TTC549 (cell line): ENCODE measurements around the gene PYDC1.
"Not testable (repeated sequence)": the region's sequence is repeated elsewhere in the genome, so short reads cannot be mapped to it uniquely, and the experiment has no call there.

Source experiments
- FAIRE-seq: peaks from 2 replicates; lab custom pipeline; 2012; peaks lifted over from hg19 to GRCh38; lab: Jason Lieb, UNC

PYDC1 gene

DNA sequence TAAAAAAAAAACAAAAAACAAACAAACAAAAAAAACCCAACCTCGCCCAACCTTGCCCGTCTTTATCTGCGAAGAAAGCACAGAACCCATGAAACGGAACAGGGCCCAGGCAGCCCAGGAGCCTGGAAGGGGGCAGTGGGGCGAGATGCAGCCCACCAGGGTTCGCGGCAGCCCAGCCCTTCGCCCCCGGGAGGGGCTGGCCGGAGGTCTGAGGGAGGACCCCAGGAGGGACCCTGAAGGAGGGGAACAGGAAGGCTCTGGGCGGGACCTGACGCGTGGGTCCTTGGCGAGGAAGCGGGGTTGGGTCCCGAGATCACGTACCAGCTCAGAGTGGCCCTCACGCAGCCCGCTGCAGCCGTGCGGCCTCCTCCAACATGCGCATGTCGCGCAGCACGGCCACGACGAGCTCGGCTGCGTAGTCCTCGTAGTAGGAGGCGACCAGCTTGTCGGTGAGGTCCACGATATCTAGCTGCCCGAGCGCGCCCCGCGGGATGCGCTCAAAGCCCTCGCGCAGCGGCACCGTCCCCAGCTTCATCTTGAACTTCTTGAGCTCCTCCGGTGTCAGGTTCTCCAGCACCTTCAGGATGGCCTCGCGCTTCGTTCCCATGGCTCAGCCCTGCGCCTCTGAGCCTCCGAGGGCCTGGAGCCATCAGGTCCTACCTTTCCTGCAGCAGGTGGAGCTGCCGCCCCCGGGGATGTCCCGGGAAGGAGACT is at the start of gene PYDC1:
TSS of gene PYDC1 (minus strand) at position 714 of the 714 bp plus-strand sequence. CDS start at position 607, 107 bp downstream.
- no peak for FAIRE-seq

DNA sequence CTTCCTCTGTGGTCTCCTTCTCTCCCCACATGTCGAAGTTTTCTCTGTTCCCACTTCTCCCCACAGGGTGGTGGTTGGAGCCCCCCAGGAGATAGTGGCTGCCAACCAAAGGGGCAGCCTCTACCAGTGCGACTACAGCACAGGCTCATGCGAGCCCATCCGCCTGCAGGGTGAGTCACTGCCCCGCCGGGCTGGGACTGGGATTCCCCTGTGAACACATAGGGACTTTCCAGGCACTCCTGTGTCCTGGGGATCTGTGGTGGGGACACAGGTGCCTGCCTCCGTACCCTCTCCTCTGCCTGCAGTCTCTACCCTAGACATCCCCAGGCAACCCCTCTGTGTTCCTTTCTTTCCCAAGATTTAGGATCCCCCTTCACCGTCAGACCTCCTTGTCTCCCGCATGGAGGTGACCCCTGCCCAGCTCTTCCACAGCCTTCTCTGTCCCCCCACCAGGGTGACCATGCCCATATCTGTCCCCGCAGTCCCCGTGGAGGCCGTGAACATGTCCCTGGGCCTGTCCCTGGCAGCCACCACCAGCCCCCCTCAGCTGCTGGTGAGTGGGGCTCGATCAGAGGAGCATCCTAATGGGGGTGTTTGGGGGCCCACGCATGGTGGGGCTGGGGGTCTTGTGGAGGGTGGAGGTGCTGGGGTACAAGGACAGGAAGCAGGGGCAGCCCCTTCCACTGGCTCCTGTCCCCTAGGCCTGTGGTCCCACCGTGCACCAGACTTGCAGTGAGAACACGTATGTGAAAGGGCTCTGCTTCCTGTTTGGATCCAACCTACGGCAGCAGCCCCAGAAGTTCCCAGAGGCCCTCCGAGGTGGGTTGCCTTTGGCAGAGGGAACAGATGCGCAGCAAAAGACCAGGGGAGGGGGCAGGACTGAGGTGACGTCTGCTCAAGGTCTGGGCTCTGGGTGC is 48.7 kb upstream of the PYDC1 start:
- FAIRE-seq, result no peak

GRCh38 chr16:31262084-31262483 is 45.1 kb upstream of the PYDC1 start:
- FAIRE-seq, result no peak

DNA sequence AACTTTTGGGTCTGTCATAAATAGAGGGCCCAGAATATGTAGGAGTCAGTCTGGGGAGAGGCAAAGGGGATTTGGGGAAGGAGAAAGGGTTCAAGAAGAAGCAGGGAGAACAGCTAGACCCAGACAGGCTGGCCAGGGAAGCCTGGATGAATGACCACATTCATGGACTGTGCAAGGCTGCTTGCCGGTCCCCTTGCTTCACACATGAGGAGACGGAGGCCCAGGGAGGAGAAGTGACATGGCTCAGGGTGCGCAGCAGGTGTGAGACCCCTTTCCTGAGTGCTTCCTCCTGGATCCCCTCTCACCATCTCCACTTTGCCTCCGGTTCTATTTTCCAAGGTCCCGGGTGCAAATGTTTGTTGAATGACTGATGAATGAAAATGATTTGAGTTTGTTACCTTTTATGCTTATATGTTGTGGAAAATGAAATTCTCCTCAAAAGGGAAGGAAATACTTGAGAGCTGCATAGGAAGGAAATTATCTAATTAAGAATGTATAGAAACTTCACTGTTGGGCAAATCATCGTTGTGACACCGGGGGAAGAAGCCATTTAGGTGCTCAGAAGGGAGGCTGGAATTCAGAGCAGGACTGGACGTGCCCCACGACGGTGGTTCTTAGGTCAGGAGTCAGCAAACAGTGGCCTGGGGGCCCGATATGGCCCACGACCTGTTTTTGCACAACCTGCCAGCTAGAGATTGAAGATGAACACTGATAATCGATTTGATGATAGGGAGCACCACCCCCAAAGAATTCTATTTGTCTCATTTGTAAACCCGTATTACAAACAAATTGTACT is 43.4 kb upstream of the PYDC1 start:
- no peak for FAIRE-seq

- no peak for FAIRE-seq
Measured at GRCh38 chr16:31258366-31258765, 41.4 kb upstream of the PYDC1 start.

- FAIRE-seq, result no peak
Measured at GRCh38 chr16:31256466-31256865, 39.5 kb upstream of the PYDC1 start.

DNA sequence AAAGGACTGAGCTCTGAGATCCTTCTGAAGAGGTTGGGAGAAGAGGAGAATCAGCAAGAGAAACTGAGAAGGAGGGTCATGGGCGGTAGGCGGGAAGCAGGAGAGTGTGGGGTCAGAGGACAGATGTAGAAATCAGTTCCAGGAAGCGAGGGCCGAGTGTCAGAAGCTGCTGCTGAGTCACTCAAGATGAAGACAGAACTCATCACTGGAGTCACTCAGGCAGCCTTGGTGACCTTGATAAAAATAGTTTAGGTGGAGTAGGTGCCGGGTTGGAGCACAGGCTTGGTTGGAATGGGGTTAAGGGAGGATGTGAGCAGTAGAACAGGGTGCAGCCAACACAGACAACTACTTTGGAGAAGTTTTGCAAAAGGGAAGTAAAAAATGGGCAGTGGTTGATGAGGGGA is 36.7 kb upstream of the PYDC1 start:
- FAIRE-seq, result no peak

- FAIRE-seq, result no peak
Measured at GRCh38 chr16:31251435-31251834, 34.5 kb upstream of the PYDC1 start.

DNA sequence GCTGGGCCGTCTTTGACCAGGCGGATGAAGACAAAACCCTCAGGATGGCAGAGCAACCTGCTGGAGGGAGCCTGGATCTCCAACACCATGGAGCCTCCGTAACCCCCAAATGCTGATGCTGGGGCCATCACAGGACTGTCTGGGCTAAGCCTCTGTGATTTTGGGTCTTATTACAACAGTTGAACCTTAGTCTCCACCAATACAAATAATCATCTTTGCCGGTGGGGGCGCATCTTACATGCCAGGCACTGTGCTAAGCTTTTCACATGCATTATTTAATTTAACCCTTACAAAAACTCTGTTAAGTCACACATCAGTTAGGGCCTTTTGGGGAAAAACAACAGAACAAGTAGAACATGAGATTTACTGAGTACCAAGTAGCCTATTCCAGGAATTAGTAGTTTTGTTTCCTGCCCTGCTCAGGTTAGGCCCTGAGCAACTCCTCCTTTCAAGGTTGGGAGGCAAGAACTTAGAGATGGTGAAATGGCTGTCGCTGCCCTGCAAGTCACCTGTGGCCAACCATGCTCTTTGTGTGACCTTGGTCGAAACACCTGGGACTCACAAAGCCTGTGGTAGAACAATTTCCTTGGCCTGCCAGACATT is 33.9 kb upstream of the PYDC1 start:
- FAIRE-seq, result no peak

- no peak for FAIRE-seq
Measured at GRCh38 chr16:31248344-31248743, 31.4 kb upstream of the PYDC1 start.

- no peak for FAIRE-seq
Measured at GRCh38 chr16:31246296-31246695, 29.4 kb upstream of the PYDC1 start.

GRCh38 chr16:31245598-31245997 is 28.7 kb upstream of the PYDC1 start:
- not testable (repeated sequence) for FAIRE-seq

- FAIRE-seq, result no peak
Measured at GRCh38 chr16:31243734-31244670, 27.1 kb upstream of the PYDC1 start.

DNA sequence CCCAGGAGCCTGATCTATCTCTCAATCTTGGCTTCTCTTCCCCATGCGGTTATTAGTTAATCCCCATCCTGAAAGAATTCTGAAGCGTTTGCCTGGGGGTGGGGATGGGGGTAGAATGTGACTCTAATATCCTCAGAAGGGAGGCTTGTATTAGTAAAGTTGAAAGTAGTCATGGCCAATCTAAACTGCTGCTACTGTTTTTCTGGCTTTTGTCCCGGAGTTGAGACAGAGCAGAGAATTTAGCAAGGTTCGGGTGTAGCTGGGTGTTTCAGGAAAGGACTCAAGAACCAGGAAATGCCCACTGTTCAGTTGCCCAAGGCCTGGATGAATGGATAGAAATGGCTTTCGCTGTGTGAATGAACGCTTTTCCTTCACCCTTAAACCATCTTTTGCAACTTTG is 25.3 kb upstream of the PYDC1 start:
- FAIRE-seq, result no peak

DNA sequence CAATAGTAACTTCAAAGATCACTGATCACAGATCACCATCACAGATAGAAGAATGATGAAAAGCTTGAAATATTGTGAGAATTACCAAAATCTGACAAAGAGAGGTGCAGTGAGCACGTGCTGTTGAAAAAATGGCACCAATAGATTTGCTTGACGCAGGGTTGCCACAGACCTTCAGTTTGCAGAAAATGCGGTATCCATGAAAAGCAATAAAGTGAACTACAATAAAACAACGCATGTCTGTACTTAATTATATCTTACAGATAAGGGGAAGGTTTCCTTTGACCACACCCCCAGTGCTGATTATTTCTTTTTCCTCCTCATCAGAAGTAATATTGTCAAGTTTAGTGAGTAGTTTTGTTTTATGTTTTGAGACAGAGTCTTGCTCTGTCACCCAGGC is 21.1 kb upstream of the PYDC1 start:
- FAIRE-seq, result no peak

DNA sequence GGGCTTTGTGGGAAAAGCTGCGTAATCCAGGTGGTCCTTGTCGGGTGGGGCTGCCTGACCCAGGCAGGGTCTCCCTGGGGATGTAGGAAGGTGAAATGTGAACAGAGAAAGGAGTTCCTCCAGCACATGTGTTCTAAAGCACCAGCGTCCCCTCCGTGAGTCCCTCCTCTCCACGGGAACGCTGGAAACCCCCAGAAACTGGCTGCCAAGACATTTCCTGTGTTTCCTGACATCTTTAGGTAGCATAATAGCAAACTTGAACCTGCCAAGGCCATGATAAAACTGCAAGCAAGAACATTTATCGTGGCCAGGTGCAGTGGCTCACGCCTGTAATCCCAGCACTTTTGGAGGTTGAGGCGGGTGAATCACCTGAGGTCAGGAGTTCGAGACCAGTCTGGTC is 12.6 kb upstream of the PYDC1 start:
- no peak for FAIRE-seq

- no peak for FAIRE-seq
Measured at GRCh38 chr16:31228206-31228605, 11.3 kb upstream of the PYDC1 start.

DNA sequence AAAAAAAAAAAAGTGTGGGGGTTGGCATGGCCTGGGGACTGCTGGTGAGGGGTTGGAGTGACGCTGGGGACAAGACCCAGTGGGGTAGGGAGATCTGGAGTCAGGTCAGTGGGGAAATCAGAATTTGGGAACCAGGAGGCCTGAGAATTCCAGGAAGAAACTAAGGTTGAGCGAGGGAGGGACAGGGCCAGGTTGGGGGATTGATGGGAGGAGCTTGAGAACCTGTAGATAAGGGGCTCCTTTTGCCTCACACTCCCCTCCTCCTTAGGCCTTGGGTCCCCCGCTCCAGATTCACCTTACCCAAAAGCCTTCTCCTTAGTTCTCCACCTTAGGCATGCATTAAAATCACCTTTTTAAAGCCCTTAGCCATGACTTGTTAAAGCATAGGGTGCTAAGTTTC is 8.3 kb upstream of the PYDC1 start:
- FAIRE-seq, result no peak

DNA sequence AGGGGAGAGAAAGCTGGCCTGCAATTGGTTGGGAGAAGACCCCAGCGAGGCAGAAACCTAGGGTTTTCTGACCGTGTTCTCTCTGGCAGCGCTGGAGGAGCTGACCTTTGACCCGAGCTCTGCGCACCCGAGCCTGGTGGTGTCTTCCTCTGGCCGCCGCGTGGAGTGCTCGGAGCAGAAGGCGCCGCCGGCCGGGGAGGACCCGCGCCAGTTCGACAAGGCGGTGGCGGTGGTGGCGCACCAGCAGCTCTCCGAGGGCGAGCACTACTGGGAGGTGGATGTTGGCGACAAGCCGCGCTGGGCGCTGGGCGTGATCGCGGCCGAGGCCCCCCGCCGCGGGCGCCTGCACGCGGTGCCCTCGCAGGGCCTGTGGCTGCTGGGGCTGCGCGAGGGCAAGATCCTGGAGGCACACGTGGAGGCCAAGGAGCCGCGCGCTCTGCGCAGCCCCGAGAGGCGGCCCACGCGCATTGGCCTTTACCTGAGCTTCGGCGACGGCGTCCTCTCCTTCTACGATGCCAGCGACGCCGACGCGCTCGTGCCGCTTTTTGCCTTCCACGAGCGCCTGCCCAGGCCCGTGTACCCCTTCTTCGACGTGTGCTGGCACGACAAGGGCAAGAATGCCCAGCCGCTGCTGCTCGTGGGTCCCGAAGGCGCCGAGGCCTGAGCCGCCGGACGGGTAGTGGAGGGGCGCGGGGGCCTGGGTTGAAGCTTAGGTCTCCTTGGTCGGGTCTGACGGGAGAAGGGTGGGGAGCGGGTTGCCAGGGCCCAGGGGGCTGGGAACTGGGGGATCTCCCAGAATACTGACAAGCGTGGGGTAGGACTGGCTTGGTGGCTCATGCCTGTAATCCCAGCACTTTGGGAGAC is 7.4 kb upstream of the PYDC1 start:
- no peak for FAIRE-seq

DNA sequence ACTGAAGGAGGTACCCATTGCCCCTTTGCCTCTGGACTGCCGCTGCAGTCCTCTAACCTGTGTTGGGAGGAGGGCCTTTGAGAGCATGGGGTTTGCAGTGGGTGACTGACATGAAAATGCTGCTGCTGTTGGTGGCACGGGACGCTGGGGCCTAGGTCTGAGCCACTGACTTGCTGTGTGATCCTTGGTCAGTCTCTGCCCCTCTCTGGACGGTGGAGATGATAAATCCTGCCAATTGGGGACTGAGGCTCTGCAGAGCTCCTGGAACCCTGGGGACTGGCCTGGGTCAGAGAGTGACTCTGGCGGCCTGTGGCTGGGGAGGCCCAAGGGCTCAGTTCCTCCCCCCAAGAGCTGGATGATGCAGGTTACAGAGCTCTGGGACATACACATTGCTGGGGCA is 6.1 kb upstream of the PYDC1 start:
- no peak for FAIRE-seq
